Hippocampal formation (tissue), 2 donors: ENCODE results near the gene CA7.
"Not testable (repeated sequence)": the region's sequence is repeated elsewhere in the genome, so short reads cannot be mapped to it uniquely, and the experiment has no call there.

ENCODE experiments used
- DNase-seq, 2 donors: peaks; one replicate each; lab custom pipeline; 2025; lab: John Stamatoyannopoulos, UW

Gene CA7

DNA sequence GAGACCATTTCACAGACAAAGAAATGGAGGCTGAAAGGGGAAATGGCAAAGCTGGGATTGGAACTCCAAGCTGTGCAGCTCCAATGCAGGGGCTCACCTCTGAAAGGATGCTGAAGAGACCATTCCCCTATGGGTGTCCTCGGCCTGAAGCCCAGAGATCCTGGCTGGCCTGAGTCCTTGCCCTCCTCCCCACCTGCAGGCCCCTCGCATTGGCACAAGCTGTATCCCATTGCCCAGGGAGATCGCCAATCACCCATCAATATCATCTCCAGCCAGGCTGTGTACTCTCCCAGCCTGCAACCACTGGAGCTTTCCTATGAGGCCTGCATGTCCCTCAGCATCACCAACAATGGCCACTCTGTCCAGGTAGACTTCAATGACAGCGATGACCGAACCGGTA, 2.6 kb downstream of the CA7 start:
- no peak for DNase-seq

DNA sequence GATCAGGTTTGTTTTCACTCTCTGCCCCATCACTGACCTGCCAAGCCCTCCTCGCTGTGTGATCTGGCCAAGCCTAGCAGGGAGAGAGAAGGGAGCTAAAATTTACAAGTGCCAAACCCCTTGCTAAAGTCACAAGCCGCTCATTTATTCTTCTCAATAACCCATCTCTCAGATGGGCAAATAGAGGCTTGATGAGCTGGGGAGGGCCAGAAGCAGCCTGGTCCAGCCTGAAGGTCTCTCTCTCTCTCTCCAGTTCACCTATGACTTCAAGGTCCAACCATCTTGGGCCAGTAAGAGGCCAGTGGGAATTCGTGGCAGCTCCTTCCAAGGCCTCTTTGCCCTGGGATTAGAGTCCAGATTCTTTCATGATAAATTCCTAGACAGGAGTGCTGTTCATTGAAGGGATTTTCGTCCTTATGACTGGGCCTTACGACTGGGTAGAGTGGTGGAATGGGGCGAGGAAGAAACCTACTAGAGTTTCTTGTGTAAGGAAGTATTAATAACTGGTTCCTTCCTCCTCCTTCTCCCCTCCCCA, 3.4 kb downstream of the CA7 start:
- DNase-seq: no peak

DNA sequence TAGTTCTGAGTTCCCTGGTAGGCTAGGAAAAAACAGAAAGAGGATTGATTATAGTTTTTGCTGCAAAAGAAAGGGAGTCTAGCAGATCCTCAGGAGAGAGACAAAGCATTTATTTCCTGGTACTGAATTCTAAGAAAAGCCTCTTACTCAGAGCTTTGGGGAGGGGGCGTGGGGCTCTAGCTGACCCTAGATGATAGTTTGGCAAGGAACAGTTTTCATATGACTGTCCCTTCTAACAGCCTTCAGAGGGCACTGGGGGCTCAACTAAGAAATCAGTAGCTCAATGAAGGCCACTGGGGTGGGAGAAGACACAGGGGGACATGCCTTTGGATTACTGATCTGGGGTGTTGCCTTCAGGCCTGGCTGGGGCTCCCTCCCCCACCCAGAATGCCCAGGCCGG, 4.0 kb downstream of the CA7 start:
- DNase-seq: no peak

DNA sequence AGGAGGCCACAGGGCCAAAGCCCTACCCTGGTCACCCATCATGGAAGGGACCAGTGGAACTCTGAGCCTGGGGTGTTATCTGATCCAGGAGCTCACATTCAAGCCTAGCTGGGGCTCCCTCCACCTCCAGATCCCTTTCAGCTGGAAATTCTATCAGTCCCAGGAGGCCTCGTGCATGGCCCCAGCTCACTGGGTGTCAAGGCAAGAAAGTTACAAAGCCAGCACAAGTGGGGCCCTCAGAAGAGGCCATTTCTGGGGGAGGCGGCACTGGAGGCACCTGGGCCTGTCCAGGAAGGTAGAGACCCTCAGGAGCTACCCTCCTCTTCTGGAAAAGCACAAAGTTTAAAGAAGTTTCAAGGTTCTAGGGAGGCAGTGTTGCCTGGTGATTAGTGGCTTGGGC, 4.8 kb downstream of the CA7 start:
- no peak for DNase-seq

DNA sequence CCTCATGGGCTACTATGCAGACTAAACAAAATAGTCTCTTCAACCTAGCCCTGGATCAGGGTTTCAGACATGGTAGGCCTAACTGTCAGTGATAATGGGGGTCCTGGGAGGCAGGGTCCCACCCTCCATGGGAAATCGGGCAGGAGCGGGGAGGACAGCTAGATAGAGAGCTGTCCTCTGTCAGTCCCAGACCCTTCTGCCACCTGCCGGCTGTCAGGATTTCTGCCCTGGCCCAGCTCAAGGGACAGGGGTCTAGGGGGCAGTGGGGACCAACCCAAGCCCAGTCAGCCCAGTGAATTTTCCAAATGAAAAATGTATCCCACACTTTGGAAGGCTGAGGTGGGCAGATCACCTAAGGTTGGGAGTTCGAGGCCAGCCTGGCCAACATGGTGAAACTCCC, 5.3 kb downstream of the CA7 start:
- DNase-seq: no peak

DNA sequence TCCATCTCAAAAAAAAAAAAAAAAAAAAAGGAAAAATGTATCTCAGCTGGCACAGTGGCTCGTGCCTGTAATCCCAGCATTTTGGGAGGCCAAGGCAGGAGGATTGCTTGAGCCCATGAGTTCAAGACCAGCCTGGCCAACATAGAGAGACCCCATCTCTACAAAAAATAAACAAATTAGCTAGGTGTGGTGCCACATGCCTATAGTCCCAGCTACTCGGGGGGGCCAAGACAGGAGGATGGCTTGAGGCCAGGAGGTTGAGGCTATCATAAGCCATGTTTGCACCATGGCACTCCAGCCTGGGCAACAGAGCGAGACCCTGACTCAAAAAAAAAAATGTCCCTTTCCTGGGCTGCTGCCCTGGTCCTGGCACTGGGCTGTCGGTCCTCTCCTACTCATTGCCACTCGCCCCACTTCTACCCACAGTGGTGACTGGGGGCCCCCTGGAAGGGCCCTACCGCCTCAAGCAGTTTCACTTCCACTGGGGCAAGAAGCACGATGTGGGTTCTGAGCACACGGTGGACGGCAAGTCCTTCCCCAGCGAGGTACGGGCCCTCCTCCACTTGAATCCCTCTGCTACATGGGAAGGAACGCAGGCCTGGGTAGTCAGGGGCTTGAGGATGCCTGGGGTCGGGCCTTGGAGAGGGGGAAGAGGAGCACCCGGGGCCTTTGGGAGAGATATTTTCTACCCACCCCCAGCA, 6.1 kb downstream of the CA7 start:
- DNase-seq: no peak

DNA sequence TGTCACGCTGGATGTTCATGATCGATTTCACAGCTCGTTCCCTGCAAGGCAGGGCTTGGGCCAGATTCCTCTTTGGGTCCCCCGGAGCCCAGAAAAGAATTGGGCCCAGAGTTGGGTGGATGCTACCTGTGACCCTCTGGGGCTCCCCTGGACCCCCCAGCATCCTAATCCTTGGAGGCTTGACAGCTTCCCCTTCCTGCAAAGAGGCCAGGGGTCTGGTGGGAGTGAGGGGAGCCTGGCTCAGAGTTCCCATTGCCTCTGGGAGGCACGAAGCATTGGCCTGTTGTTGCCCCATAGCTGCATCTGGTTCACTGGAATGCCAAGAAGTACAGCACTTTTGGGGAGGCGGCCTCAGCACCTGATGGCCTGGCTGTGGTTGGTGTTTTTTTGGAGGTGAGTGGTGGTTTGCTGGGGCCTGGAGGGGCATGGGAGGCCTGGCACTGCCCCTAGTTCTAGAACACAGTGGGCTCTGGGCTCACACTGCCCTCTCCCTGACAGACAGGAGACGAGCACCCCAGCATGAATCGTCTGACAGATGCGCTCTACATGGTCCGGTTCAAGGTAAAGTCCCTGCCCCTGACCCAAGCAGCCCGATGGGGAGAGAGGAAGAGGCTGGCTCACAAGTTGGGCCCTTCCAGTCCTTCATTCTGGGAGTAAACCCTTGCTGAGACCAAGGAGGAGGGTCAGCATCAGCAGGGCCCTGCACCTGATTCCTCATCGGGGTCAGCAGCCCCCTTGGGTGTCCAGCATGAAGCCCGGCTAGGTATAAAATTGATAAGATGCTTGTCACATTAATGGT, 7.2 kb downstream of the CA7 start:
- no peak for DNase-seq

DNA sequence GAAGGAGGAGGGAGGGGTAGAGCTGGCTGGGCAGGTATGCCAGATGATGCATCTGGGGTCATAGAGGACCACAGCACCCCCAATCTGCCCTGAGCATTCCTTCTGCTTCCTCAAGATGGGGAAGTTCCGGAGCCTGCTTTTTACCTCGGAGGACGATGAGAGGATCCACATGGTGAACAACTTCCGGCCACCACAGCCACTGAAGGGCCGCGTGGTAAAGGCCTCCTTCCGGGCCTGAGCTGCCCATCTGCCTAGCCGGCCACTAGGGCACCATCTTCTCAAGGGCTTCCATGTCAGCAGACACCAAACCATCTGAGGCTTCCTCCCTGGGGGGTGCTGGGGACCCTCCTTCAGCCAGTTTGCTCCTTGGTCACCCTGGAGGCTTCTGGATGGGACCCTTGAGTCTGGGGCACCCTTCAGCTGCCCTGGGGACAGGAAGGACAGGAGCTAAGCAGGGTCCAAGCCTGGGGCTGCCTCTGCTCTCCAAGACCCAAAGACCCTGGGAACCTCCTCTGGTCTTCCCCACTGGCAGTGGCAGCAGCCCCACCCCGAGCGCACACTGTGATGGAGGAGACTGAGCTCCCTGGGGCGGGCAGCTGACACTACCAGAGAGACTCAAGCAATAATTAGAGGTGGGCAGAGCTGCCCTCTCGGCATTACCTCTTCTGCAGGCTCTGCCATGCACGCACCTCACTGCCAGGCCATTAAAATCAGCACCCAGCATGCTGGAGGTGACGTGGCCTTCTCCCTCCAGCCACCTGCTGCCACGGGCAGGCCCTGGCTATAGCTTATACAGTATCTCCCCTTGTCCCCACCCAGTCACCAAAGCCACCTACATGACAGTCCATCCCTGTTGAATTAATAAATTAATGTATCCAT, 9.3 kb downstream of the CA7 start:
- DNase-seq: no peak

DNA sequence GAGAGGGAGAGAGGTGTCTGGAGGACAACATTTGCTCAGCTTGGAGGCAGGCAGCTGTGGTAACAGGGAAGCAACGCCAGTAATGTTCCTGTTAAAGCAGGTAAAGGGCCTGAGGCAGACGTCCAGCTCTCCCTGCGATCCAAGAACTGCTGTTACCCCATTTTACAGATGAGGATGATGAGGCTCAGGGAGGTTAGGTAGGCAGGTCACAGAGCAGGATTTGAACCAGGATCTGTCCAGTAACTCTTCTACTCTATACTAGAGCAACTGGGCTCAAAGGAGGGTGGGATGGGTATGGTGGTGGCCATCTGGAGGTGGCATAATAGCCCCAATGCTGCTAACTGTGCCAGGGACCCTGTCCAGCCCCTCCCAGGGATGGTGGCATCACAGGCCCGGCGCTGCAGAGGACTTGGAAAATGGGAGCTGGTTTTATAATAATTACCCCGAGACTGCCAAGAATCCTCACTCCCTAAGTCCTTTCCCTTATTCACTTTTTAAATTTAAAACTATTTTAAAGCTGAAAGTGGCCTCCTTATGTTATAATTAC, 12.0 kb downstream of the CA7 start:
- DNase-seq: no peak

DNA sequence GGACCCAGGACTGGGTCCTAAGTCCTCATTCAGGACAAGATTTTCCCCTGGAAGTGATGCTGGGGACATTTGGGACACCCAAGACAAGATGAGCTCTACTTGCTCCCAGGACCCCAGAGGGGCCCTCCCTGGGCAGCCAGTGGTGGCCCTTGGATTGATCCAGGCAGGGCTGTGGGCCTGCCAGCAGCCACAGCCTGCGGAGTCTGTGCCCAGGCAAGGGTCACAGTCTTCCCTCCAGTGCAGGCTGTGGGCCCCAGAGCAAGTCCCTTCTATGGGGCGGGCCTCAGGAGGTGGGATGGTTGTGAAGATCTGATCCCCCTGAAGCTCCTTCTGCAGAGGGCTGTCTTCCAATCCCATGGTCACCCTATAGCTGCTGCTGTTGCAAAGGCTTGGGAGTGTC, 12.6 kb downstream of the CA7 start:
- DNase-seq: no peak

DNA sequence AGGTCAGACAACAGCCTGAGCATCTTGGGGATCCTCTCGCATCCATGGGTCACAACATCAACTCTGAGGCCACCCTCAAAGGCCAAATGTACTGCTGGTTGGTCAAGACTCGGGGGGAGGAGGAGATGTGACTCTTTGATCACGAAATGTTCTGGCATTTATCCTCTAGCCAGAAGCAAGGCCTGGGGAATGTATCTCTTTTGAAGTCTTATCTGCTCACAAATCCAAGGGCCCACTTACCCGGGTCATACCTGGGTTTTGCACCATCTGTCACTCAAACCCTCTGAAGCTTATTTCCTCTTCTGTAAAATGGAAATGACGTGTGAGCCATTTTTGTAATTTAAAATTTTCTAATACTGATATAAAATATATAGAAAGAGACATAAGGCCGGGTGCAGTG, 13.2 kb downstream of the CA7 start:
- DNase-seq: no peak

DNA sequence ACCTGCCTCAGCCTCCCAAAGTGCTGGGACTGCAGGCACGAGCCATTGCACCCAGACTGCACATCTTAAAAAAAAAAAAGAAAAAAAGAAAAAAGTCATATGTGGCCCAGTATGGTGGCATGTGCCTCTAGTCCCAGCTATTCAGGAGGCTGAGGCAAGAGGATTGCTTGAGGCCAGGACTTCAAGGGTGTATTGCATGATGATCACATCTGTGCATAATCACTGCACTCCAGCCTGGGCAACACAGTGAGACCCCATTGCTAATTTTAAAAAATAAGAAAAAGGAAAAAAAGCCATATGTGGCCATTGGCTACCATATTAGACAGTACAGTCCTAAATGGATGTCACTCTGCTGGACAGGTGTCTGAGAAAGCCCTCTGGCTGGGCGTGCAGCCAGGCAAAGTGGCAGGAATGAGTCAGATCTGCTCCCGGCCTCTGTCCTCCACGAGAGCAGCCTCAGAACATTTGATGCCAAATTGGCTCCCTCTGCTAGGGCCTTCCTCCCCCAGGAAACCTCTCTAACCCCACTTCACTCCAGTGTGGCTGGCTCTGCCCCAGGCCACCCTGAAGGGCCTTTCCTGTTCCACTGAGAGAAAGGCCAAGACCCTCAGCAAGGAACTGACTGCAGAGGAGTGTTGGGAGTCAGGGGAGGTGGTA, 14.7 kb downstream of the CA7 start:
- no peak for DNase-seq

DNA sequence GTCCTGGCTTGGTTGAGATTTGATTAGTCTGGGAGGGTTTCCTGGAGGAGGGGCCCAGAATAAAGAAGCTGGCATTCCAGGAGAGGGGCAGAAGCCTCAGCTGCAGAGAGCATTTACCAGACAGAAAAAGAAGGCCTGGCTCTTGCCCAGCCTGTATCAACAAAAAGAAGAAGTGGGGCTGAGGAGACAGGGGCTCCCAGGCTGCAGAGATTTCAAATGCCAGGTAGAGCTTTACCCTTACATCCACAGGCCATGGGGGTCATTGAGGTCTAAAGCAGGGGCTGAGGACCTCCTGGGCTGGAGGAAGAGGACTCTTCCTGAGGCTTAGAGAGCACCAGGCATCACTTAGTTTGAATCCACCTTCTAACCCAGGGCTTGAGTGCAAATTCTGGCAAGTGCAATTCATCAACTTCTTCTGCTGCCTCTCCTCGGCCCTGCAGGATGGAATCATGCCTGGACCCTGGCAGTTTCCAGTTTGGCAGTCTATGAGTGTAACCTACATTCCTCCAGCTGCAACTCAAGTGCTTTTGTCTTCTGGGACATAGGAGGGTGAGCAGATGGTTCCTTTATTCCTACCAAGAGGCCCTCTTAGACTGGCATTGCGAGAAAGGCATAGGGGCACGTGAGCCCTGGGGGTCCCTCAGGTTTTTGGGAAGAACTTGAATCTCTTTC, 15.3 kb downstream of the CA7 start:
- DNase-seq: no peak

DNA sequence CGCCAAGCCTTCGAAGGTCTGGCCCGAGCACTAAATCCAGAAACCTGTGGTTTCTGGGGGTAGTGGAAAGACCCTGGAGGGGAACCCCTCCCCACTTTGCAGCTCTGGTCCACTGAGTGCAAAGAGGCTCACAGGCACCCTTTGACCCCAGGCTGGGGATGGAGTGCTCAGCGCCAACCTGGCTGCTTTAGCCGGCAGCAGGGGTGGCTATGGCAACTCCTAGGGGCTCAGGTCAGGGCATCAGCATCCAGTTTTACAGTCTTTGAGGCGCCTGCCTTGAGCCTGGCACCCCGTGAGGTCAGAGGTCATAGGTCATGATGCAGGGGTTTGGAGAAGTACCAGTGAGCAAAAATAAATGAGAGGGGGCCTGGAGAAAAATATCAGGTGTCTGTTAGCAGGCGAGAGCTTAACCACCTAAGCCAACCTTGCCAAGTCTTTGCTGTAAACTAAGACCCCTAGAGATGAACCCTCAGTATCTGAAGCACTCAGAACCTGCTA, 17.9 kb downstream of the CA7 start:
- no peak for DNase-seq

DNA sequence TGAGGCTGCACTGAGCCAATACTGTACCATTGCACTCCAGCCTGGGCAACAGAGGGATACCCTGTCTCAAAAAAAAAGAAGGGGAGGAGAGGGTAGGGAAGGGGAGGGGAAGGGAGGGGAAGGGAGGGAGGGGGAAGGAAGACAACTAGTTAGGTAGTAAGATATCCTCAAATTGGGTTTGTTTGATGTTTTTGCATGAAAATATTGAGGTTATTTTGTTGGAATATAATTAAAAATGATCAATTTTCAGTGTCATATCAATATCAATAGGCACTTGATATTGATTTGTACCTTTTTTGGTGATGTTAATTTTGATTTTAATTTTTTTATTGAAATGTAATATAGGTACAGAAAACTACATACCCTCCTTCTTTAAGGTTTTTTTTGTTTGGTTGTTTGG, 19.5 kb downstream of the CA7 start:
- DNase-seq: no peak

DNA sequence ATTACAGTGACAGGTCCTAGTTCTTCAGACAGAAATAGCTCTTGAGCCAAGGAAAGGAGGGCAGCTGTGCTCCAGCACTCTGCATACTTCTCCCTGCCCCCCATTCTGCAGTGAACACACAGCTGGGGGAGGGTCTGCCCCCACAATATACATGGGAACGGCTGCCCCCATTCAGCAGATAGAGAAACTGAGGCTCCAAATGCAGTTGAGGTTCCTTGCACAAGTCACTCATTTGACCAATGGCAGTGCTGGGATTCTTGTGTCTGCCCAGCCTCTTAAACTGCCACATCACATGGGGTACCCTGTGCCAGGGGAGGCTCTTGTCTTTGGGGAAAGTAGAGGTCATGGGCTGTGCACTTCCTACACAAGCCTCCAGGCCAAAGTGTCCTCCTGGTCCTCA, 25.2 kb downstream of the CA7 start:
- DNase-seq: no peak

DNA sequence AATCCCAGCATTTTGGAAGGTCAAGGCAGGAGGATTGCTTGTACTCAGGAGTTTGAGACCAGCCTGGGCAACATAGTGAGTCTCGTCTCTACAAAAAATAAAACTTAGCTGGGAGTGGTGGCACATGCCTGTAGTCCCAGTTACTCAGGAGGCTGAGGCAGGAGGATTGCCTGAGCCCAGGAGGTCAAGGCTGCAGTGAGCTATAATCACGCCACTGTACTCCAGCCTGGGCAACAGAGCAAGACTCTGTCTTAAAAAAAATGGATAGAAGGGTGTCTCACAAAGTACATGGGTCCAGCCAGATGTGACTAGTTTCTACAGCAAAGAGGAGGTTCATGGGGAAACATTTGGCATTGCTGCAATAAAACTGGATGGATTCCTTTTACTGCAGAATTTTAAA, 27.1 kb downstream of the CA7 start:
- DNase-seq: not testable (repeated sequence)

DNA sequence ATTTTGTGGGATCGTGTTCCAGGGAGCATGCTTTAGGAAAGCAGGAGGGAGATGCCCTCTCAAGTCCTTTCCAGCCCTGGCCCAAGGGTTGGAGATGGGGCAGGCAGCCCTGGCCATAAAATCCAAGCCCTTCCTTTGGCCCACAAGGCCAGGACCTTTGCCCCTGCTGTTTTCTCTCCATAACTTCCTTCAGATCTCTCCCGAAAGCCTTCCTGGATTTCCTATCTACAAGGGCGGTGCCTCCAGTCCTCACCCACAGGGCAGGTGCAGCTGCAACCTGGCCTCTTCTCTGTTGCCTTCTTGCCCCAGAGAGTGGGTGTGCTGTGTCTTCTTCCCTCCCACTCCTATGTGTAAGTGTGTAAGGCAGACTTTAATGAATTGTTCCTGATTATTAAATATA, 27.6 kb downstream of the CA7 start:
- DNase-seq: no peak

DNA sequence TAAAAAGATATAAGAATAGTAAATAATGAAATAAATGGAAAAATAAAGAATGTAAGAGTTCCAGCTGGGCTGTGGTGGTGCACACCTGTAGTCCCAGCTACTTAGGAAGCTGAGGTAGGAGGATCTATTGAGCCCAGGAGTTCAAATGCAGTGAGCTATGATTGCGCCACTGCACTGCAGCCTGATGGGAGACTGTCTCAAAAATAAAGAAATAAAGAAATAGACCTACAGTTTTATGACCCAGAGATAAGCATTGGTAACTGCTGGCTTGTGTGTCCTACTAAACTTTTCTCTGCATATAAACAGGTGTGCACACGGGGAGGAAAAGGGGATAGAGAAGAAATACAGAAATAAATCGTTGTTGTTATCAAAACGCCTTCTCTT, 28.3 kb downstream of the CA7 start:
- no peak for DNase-seq

DNA sequence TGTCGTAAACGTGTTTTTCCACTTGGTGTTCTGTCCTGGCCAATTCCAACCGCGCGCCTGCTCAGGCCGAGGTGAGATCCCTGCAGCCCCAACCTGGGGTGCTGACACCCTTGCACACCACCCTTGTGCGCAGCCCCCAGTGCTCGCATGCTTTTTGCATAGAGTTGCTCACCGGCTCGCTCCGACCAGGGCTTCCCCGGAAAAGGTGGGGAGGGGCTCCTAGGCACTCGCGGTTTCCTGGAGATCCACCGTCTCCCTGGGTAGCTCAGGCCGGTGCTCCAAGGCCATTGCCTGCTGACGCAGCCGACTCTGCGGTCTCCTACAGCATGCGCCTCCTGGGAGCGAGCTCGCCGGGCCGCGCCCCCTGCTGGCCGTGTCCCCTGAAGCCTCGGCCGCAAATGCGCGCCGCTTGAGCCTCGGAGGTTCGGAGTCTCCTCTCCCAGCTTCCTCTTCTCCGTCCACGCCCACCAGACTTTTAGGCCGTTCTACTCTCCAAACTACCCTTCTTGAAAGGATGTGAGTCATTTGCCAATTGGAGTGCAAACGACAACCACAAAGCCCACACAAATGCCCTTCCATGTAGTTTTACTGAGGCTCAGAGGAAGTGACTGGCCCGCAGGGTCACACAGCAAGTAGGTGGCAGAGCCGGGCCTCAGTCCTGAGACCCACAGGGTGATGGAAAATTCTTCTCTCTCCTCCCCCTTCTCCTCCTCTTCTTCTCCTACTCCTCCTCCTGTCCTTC, 28.9 kb downstream of the CA7 start:
- DNase-seq: peak; percentile 69 to 80
